SK-N-SH (cell line): ENCODE results near the gene CRLF1. TPM values are rescaled to one million over a fixed set of nuclear protein-coding genes. Genes with fewer than 3 reads are reported as not detected.

Source experiments
- CTCF ChIA-PET: fragments of 300-600, 350-600 bp; formaldehyde crosslinking; extraction: SDS; loops from one replicate; lab custom pipeline; 2021; lab: Yijun Ruan, JAX
- POLR2A ChIA-PET: fragments of 350-600 bp; sonication (Branson Sonifier 250); formaldehyde crosslinking; extraction: SDS; loops from one replicate; lab custom pipeline; 2020; ENCODE audit warnings: antibody characterized with exemption, inconsistent platforms; lab: Yijun Ruan, JAX
- DNase-seq: peaks from one replicate; pipeline ENCODE4 v3.0.0; 2012
- H2AFZ ChIP-seq: fragments of 200-600 bp; sonication (generic); 2 replicates; pipeline ENCODE4 v1.8.1; 2016; ENCODE audit warnings: antibody characterized with exemption, mild to moderate bottlenecking, low read depth
- H3F3A ChIP-seq: fragments of 200-600 bp; sonication (generic); replicated peaks from 2 replicates; pipeline ENCODE3; 2016; ENCODE audit warnings: antibody characterized with exemption, mild to moderate bottlenecking; ENCODE audit not compliant: insufficient read depth
- H3K27ac ChIP-seq, 2 experiments: fragments of 200-500 bp in 1 of 2; fragments of 200-600 bp in 1 of 2; sonication (Bioruptor generic) in 1 of 2; sonication (generic), shearing (Covaris generic) in 1 of 2; 2 replicates each; pipeline versions ENCODE4 v1.5.1 to v1.6.1; 2014 to 2016; ENCODE audit warnings: low read depth in 2 of 2, inconsistent platforms in 1 of 2, low read length in 1 of 2, mild to moderate bottlenecking in 1 of 2, mixed read lengths in 1 of 2
- H3K27me3 ChIP-seq: fragments of 200-600 bp; sonication (generic), shearing (Covaris generic); 2 replicates; pipeline ENCODE4 v1.6.1; 2016; ENCODE audit warnings: mixed run types; ENCODE audit not compliant: insufficient read depth
- H3K36me3 ChIP-seq, 2 experiments: fragments of 200-500 bp in 1 of 2; fragments of 200-600 bp in 1 of 2; sonication (Bioruptor generic) in 1 of 2; sonication (generic) in 1 of 2; replicated peaks in 1 of 2; 2 replicates each; pipeline versions ENCODE3 to v1.5.1; 2014 to 2016; ENCODE audit warnings: low read length in 1 of 2, mild to moderate bottlenecking in 1 of 2; ENCODE audit not compliant: insufficient read depth in 2 of 2, control insufficient read depth in 1 of 2
- H3K4me1 ChIP-seq, 2 experiments: fragments of 200-500 bp in 1 of 2; fragments of 200-600 bp in 1 of 2; sonication (Bioruptor generic) in 1 of 2; sonication (generic), shearing (Covaris generic) in 1 of 2; 2 replicates each; pipeline versions ENCODE4 v1.5.1 to v1.6.1; 2014 to 2016; ENCODE audit warnings: low read depth in 1 of 2, low read length in 1 of 2, mixed run types in 1 of 2; ENCODE audit not compliant: insufficient read depth in 2 of 2, control insufficient read depth in 1 of 2
- H3K4me2 ChIP-seq: fragments of 200-600 bp; sonication (generic), shearing (Covaris generic); 2 replicates; pipeline ENCODE4 v1.6.1; 2017; ENCODE audit warnings: mixed run types
- H3K4me3 ChIP-seq, 2 experiments: fragments of 200-500 bp in 1 of 2; fragments of 200-600 bp in 1 of 2; sonication (Bioruptor generic) in 1 of 2; sonication (generic), shearing (Covaris generic) in 1 of 2; 2 replicates each; pipeline versions ENCODE4 v1.5.1 to v1.8.1; 2014 to 2016; ENCODE audit warnings: low read depth in 2 of 2, inconsistent platforms in 1 of 2, low read length in 1 of 2, mild to moderate bottlenecking in 1 of 2, mixed read lengths in 1 of 2, moderate library complexity in 1 of 2
- H3K79me2 ChIP-seq: fragments of 200-600 bp; sonication (generic); 2 replicates; pipeline ENCODE4 v1.8.1; 2017; ENCODE audit warnings: mild to moderate bottlenecking; ENCODE audit not compliant: insufficient read depth
- H3K9ac ChIP-seq: fragments of 200-600 bp; sonication (generic); 2 replicates; pipeline ENCODE4 v1.6.1; 2017; ENCODE audit warnings: mixed run types
- H3K9me2 ChIP-seq: fragments of 200-600 bp; sonication (generic); 2 replicates; pipeline ENCODE4 v1.6.1; 2017; ENCODE audit warnings: mixed run types
- H3K9me3 ChIP-seq: fragments of 200-600 bp; sonication (generic); 2 replicates; pipeline ENCODE4 v1.6.1; 2017; ENCODE audit warnings: mixed run types, mild to moderate bottlenecking, moderate library complexity
- H4K20me1 ChIP-seq: fragments of 200-600 bp; sonication (generic); 2 replicates; pipeline ENCODE4 v1.6.1; 2017; ENCODE audit warnings: mild to moderate bottlenecking, mixed run types; ENCODE audit not compliant: insufficient read depth
- FOXM1 ChIP-seq: IDR thresholded peaks from 2 replicates; pipeline ENCODE4 v1.4.0; 2012; ENCODE audit warnings: low read depth, mild to moderate bottlenecking
- RAD21 ChIP-seq: IDR thresholded peaks from 2 replicates; pipeline ENCODE4 v1.6.1; 2012; ENCODE audit warnings: mild to moderate bottlenecking, low read length
- RXRA ChIP-seq: IDR thresholded peaks from 2 replicates; pipeline ENCODE4 v1.4.0; 2012; ENCODE audit warnings: low read depth, mild to moderate bottlenecking, borderline replicate concordance
- TEAD4 ChIP-seq: IDR thresholded peaks from 2 replicates; pipeline ENCODE4 v1.4.0; 2012; ENCODE audit warnings: mild to moderate bottlenecking, borderline replicate concordance; ENCODE audit not compliant: insufficient read depth
- USF1 ChIP-seq: IDR thresholded peaks from 2 replicates; pipeline ENCODE4 v1.4.0; 2012; ENCODE audit warnings: low read depth, borderline replicate concordance
- WGBS: methylation state at CpG from one replicate; pipeline ENCODE4 v1.1.6; 2017; ENCODE audit warnings: low lambda C conversion rate; 5-methylcytosine and 5-hydroxymethylcytosine counted together
- polyA plus RNA-seq, 3 experiments: library from polyadenylated mRNA; depleted of rRNA; stranded (reverse); fragments of >200 nt; gene quantifications; 2 replicates each; pipeline ENCODE4 v1.2.3, GENCODE V29; 2012
- small RNA-seq, 7 experiments: library from RNA; depleted of rRNA; stranded (forward); fragments of <200 nt; gene quantifications; one replicate each; pipeline ENCODE3, GENCODE V24; 2012

CRLF1 gene
- polyA plus RNA-seq, 1 of the 3 experiments (the other 2 are of a cell fraction): 0.71 TPM

DNA sequence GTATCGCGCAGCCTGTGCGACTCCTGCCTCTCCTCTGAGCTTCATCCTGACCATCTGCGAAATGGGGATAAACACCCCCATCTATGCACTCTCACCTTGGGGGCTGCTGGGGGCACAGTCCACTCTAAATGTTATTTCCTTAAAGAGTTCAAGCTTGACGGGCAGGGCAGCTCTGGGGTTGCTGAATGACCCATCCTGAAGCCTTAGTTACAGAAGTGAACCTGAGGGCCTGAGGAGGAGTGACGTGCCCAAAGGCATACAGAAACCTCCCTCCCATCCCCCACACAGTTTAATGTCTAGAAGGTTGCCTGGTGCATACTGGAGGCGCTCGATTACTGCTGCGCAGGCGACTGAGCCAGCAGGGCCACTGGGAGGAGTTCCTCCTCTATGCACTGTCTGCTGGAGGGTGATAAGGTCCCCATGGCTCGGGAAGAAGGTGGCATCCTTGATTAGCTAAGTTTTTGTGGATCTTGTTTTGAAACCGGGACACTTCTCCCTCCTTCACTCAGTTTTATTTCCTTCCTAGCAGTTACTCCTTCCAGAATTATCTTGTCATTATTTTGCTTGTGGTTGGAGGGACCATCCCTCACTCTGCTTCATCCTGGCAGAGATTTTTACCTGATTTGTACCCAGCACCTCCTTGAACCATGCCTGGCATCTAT is 62.7 kb downstream of the CRLF1 start:
- Histone ChIP-seq H3K27me3 (no peaks in the 10 kb centered on the region), H2AFZ (peak overlapping the region; percentile 94), H3K9me3 (no peaks in the 10 kb centered on the region), H3K79me2 (peaks cover 17% of the 10 kb centered on the region), H3K4me2 (peak overlapping the region; percentile 71), H3K9ac (no peak overlapping the region), H3F3A (peaks cover 4% of the 10 kb centered on the region), H4K20me1 (no peaks in the 10 kb centered on the region), H3K27ac (no peak overlapping the region), H3K4me3 (peak overlapping the region; percentile 31 to 34; a peak in 3 of 4 replicates), H3K9me2 (no peaks in the 10 kb centered on the region), H3K36me3 (peaks cover 16 to 17% of the 10 kb centered on the region in 2 experiments), H3K4me1 (peaks cover 0 to 15% of the 10 kb centered on the region in 2 experiments; a peak in 2 of 4 replicates)
- ChIA-PET POLR2A (interaction anchor here (1.0 kb wide), 1 partner anchor 14 kb away, joined by 3 read pairs; the partner anchor contains the start of gene KXD1), CTCF (interaction anchor here (1.1 to 1.7 kb wide), 4 partner anchors 24 to 74 kb away, joined by 3 to 4 read pairs (median 4); no protein-coding TSS in a partner anchor)
- 38% methylated on average over 9 of the region's 12 CpGs for WGBS
- TF ChIP-seq RAD21 (0 out of 2 replicates have a peak, but pooled peaks have one; percentile 11), FOXM1 (no peak), RXRA (no peak), USF1 (no peak), TEAD4 (no peak)
- DNase-seq: no peak

Small RNA genes lying within 50 kb of the gene (small RNA-seq; reads per million reads assigned to genes)
- gene RN7SL155P: 0 reads per million in 7 experiments

Other genes starting within 250 kb of the CRLF1 start
- gene GDF15, start 220.6 kb downstream of the CRLF1 start, polyA plus RNA-seq (2012; rRNA removed): 74.1 and 129 TPM in 2 replicates
- gene LRRC25, start 209.2 kb downstream of the CRLF1 start, polyA plus RNA-seq (2012; rRNA removed): not detected in 2 replicates
- 22.5 and 24.9 TPM in 2 replicates for gene SSBP4, start 187.4 kb downstream of the CRLF1 start, polyA plus RNA-seq (2012; rRNA removed)
- 48.0 and 49.4 TPM in 2 replicates for gene ISYNA1, start 168.7 kb downstream of the CRLF1 start, polyA plus RNA-seq (2012; rRNA removed)
- 3.6 and 7.4 TPM in 2 replicates for gene ELL, start 84.7 kb downstream of the CRLF1 start, polyA plus RNA-seq (2012; rRNA removed)
- gene FKBP8, start 63.2 kb downstream of the CRLF1 start, polyA plus RNA-seq (2012; rRNA removed): 227 and 273 TPM in 2 replicates
- 151 and 165 TPM in 2 replicates for gene KXD1, start 48.9 kb downstream of the CRLF1 start, polyA plus RNA-seq (2012; rRNA removed)
- 2,690 and 3,026 TPM in 2 replicates for gene UBA52, start 34.9 kb downstream of the CRLF1 start, polyA plus RNA-seq (2012; rRNA removed)
- gene REX1BD, start 18.0 kb downstream of the CRLF1 start, polyA plus RNA-seq (2012; rRNA removed): 109 and 159 TPM in 2 replicates
- 5.8 and 9.6 TPM in 2 replicates for gene TMEM59L, start 6.1 kb upstream of the CRLF1 start, polyA plus RNA-seq (2012; rRNA removed)
- gene KLHL26, start 30.2 kb upstream of the CRLF1 start, polyA plus RNA-seq (2012; rRNA removed): 1.9 and 4.6 TPM in 2 replicates
- gene CRTC1, start 76.9 kb upstream of the CRLF1 start, polyA plus RNA-seq (2012; rRNA removed): 2.2 and 5.0 TPM in 2 replicates
- 0.26 and 0.42 TPM in 2 replicates for gene COMP, start 184.5 kb upstream of the CRLF1 start, polyA plus RNA-seq (2012; rRNA removed)
- 20.3 and 33.3 TPM in 2 replicates for gene UPF1, start 225.2 kb upstream of the CRLF1 start, polyA plus RNA-seq (2012; rRNA removed)